ENCODE results near the gene USP12. TPM values are rescaled to one million over a fixed set of nuclear protein-coding genes. Genes with fewer than 3 reads are reported as not detected.
A peak's percentile ranks its signal among the peaks of the same experiment; 100 is the strongest.

The USP12 gene
- total and polyA plus RNA-seq, 12 donors, result 4.6 to 20.3 (median 13.3) TPM

- 64 to 80% (median 73%) methylated on average over 4 of the region's 4 CpGs for WGBS, 4 donors
- no peak for DNase-seq
- Histone ChIP-seq H3K4me3 (no peak overlapping the region), H3K9me3 (replicated peaks in 1 of 3) (no peaks in the 10 kb centered on the region), H3K27me3 (no peaks in the 10 kb centered on the region), H3K27ac (peak overlapping the region in 4 of 5 donors; percentile 13 to 51 (median 44)), H3K4me1 (replicated peaks in 1 of 2) (peaks cover 0 to 24% of the 10 kb centered on the region in 2 donors), H3K36me3 (replicated peaks in 1 of 2) (no peaks in the 10 kb centered on the region)
- TF ChIP-seq POLR2A (IDR thresholded peaks at IDR 0.05) (no peak), CTCF (IDR thresholded peaks at IDR 0.05) (no peak)
- intact Hi-C loops (cut with DNase I), result no loop called here
These were observed 40.5 kb downstream of the USP12 start for GRCh38 chr13:27130979-27131623.

GRCh38 chr13:27130223-27130978 lies 41.2 kb downstream of the USP12 start:
- H3K27me3 ChIP-seq, result no peaks in the 10 kb centered on the region
- WGBS, 4 donors, result 31 to 45% (median 42%) methylated on average over 7 of the region's 7 CpGs
- intact Hi-C loops (cut with DNase I), result no loop called here
- no peaks in the 10 kb centered on the region for H3K36me3 ChIP-seq (replicated peaks in 1 of 2)
- no peaks in the 10 kb centered on the region for H3K9me3 ChIP-seq (replicated peaks in 1 of 3)
- H3K27ac ChIP-seq, result peak overlapping the region in 4 of 5 donors; percentile 13 to 51 (median 44)
- DNase-seq, result peak in 3 of 7 donors; percentile 17 to 32 (median 26)
- TF ChIP-seq CTCF (IDR thresholded peaks at IDR 0.05) (no peak), POLR2A (IDR thresholded peaks at IDR 0.05) (no peak)
- H3K4me1 ChIP-seq (replicated peaks in 1 of 2), result peaks cover 0 to 24% of the 10 kb centered on the region in 2 donors
- no peak overlapping the region for H3K4me3 ChIP-seq

GRCh38 chr13:27128825-27129627 lies 42.6 kb downstream of the USP12 start:
- no peak for DNase-seq
- no peak overlapping the region for H3K27ac ChIP-seq
- TF ChIP-seq POLR2A (IDR thresholded peaks at IDR 0.05), result no peak
- TF ChIP-seq CTCF (IDR thresholded peaks at IDR 0.05), result no peak
- H3K9me3 ChIP-seq (replicated peaks in 1 of 3), result no peaks in the 10 kb centered on the region
- WGBS, 4 donors, result 93 to 98% (median 96%) methylated on average over 8 of the region's 8 CpGs
- H3K36me3 ChIP-seq (replicated peaks in 1 of 2), result no peaks in the 10 kb centered on the region
- H3K27me3 ChIP-seq, result no peaks in the 10 kb centered on the region
- peaks cover 0 to 24% of the 10 kb centered on the region in 2 donors for H3K4me1 ChIP-seq (replicated peaks in 1 of 2)
- intact Hi-C loops (cut with DNase I), result no loop called here
- no peak overlapping the region for H3K4me3 ChIP-seq

GRCh38 chr13:27126859-27127258 lies 44.8 kb downstream of the USP12 start:
- Histone ChIP-seq H3K4me3 (no peak overlapping the region), H3K36me3 (replicated peaks in 1 of 2) (no peaks in the 10 kb centered on the region), H3K27me3 (no peaks in the 10 kb centered on the region), H3K4me1 (replicated peaks in 1 of 2) (peaks cover 0 to 24% of the 10 kb centered on the region in 2 donors), H3K9me3 (replicated peaks in 1 of 3) (no peaks in the 10 kb centered on the region), H3K27ac (no peak overlapping the region)
- DNase-seq, result no peak
- intact Hi-C loops (cut with DNase I), result no loop called here
- TF ChIP-seq CTCF (IDR thresholded peaks at IDR 0.05), result no peak
- no peak for TF ChIP-seq POLR2A (IDR thresholded peaks at IDR 0.05)
